GM19467 (cell line): Measurements from ENCODE around the gene ATP2B1.

ENCODE experiments used
- ATAC-seq: cut with Tn5 transposase; IDR thresholded peaks from one replicate; pipeline ENCODE4 v1.9.1; 2021; ENCODE audit warnings: mild to moderate bottlenecking, moderate library complexity; ENCODE audit not compliant: unreplicated experiment

The ATP2B1 gene

DNA sequence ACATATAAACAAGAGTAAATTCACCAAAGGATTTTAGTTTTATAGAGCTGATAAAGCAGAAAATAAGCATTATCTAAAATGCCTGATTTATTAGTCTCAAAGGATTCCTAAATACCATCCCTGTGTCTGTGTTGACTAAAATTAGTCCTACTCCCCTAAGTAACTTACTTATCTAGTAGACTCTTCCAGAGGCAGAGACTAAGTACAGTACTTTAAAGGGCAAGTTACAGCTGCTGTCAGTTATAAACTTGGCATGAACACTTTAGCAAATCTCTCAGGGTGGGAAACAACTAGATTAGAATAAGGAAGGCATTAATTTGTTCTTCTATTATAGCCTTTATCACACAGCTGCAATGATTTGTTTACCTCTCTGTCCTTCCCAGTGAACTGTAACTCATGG lies 46.0 kb downstream of the ATP2B1 start:
- no peak for ATAC-seq

DNA sequence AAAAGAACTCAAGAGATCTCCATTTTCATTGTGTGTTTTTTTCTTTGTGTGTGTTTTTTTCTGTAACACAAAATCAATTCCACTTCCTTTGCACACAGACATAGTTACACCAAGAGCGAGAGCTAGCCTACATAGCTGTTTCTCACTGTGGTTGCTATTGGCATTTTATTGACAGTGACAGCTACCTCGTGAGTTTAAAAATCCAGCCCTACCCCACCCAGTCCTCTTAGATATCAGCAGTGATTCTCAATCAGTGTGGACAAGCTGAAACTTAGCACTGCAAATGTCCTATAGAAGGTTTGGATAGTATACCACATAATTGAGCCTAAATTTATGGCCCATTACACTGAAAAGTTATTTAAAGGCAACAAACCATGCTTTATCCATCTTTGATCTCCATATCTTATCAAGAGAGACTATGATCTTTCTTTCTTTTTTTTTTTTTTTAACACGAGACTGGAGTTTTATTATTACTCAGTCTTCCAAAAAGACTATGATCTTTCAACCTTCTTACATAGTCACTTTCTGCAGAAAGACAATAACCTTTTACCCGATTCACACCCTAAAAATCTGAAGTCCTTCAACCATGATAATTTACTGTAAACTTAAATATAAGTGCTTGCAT lies 46.8 kb downstream of the ATP2B1 start:
- no peak for ATAC-seq

DNA sequence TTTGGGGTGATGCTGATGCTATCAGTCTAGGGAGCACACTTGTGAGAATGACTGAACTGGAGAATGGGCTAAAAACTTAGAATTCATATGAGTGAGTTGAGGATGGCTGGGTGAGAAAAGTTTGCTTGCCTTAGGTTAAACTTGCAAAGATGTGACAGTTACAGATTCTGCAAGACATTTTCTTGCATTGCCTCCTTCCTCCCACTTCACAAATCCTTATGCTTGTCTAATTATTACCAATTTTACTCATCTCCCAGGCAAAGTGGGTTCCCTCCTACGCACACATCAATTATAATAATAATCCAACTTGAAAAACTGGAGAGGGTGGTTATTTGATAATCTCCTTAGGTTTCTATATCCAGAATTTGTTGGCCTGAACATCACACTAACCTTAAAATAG lies 50.9 kb downstream of the ATP2B1 start:
- ATAC-seq = no peak

DNA sequence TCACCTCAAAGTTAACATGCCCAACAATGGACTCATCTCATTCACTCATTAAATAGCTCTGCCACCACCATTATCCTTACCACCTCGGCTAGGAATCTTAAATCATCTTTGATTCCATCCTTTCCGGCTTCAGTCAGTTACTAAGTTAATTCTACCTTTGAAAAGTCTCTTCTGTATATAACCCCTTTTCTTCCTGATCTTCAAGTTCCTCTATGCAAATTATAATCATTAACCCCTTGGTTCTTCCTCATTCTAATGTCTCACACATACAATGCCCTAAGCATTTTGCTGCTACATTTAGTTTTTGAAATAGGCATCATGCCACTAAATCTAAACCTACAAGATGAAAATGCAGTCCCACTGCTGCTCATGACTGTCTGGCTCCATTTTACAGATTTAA lies 51.6 kb downstream of the ATP2B1 start:
- no peak for ATAC-seq

DNA sequence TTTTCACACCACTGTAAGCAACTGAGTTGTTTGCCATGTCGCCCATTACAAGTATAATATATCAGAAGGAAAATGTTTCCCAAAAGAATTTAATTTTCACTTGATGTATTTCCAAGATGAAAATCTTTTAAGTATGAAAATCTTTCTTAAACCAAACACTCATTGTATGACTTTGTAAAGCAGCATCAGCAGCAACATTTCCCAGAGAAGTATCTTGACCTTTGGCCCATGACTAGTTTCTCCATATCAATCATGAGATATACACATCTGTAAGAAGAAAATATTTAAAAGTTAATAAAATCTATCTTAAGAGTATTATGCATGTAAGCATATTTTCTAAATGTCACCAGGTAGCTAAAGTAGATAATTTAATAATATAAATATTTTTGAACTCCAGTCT lies 52.8 kb downstream of the ATP2B1 start:
- no peak for ATAC-seq

DNA sequence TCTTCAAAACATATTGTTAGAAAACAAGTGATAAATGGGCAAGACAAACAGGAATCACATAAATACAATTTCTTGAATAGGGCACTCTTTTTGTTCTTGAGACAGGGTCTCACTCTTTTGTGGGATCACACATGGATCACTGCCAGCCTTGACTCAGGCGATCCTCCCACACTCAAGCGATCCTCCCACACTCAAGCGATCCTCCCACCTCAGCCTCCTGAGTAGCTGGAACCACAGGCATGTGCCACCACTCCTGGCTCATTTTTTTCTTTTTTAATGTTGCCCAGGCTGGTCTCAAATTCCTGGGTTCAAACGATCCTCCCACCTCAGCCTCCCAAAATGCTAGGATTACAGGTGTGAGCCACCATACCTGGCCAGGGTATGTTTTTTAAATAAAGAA lies 57.4 kb downstream of the ATP2B1 start:
- ATAC-seq = no peak

DNA sequence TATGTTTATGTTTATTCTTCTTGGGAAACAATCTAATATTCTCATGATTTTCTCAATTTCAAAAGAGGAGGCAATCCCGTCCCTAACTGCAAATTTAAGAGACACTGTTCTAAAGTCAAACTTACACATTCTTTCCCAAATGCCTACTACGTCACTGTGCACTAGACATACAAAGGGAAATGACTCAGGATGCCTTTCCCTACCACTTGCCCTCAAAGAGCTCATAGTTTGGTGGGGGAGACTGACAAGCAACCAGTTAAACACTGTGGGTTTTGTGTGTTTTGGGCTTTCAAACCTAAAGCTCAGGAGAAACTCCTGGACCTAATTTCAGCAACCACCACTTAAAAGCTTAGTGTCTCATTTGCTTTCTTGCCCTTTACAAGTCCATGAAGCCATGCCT lies 58.4 kb downstream of the ATP2B1 start:
- no peak for ATAC-seq

DNA sequence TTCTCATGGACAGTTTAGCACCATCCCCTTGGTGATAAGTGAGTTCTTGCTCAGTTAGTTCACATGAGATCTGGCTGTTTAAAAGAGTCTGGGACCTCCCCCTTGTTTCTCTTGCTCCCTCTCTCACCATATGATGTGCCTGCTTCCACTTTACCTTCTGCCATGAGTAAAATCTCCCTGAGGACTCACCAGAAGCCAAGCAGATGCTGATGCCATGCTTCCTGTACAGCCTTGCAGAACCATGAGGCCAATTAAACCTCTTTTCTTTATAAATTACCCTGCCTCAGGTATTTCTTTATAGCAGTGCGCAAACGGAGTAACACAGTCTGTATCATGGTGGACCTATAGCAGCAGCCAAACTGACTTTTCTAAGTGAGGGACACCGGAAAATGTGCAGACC lies 58.8 kb downstream of the ATP2B1 start:
- no peak for ATAC-seq

DNA sequence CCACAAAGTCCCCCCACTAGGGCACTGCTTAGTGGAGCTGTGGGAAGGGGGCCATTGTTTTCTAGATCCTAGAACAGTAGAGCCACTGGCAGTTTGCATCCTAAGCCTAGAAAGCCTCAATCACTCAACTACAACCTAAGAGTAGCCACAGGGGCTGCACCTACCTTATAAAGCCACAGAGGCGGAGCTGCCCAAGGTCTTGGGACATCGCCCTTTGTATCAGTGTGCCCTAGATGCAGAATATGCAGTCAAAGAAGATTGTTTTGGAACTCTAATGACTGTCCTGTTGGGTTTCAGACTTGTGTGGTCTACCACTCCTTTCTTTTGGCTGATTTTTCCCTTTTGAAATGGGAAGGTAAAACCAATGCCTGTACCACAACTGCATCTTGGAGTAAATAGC lies 59.5 kb downstream of the ATP2B1 start:
- no peak for ATAC-seq

DNA sequence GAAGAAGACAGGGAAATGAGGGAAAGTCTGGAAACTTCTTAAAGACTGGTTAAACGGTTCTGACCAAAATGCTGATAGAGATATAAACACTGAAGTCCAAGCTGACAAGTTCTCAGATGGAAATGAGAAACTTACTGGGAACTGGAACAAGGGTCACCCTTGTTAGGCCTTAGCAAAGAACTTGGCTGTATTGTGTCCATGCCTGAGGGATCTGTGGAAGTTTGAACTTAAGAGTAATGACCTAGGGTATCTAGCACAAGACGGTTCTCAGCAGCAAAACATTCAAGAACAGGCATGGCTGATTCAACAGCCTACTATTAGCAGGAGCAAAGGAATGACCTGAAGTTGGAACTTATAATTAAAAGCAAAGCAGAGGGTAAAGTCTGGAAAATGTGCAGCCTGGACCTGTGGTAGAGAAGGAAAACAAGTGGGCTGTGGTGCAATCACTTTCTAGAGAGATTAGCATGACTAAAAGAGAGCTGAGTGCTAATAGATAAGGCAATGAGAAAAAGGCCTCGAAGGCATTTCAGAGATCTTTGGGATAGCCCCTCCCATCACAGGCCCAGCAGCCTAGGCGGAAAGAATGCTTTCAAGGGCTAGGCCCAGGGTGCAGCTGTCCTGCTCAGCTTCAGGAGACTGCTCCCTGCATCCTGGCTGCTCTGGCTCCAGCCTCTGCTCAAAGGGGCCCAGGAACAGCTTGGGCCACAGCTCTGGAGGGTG lies 60.3 kb downstream of the ATP2B1 start:
- no peak for ATAC-seq

DNA sequence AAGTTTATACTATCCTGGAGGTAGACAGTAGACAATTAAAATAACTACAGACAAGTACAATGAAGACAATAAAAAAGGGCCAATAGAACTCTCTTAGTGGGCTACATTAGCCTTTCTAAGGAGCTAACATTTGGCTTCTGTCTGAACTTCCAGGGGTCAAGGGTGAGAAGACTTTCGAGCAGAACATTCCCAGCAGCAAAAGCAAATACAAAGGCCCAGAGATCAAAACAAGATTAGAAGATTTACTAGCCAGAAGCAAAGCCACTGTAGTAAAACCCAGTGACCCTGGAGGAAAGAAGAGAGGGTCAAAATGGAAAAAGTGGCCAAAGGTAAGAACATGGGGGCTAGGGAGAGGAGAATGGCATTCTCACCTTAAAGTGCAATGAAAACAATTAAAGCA lies 63.2 kb downstream of the ATP2B1 start:
- no peak for ATAC-seq

DNA sequence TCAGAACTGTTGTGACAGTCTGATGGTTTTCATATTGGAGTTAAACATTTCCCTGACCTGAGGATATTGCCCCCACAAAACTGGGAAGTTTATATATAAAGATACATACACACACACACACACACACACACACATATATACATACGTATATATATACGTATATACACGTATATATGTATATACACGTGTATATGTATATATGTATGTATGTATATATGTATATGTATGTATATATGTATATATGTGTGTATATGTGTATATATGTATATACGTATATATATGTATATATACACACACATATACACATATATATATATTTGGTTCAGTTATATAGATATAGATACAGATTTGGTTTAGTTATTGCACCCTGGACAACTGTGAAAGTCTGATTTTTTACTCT lies 65.7 kb downstream of the ATP2B1 start:
- ATAC-seq = no peak

DNA sequence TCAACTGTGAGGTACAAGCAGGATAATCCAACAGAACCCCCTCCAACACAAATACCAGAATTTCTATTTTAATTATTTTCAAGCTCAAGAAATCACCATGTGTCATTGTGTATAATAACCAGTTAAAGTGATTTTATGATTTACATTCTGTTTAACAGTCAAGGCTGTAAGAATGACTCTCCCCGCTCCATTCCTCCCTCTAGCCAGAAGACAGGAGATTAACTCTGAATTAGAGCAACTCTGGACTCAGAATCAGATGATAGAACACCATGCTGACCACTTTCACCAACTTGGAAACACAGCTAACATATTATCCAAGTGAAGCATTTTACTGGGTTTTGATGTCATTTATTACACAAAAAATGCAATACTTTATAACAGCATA lies 71.9 kb downstream of the ATP2B1 start:
- no peak for ATAC-seq

DNA sequence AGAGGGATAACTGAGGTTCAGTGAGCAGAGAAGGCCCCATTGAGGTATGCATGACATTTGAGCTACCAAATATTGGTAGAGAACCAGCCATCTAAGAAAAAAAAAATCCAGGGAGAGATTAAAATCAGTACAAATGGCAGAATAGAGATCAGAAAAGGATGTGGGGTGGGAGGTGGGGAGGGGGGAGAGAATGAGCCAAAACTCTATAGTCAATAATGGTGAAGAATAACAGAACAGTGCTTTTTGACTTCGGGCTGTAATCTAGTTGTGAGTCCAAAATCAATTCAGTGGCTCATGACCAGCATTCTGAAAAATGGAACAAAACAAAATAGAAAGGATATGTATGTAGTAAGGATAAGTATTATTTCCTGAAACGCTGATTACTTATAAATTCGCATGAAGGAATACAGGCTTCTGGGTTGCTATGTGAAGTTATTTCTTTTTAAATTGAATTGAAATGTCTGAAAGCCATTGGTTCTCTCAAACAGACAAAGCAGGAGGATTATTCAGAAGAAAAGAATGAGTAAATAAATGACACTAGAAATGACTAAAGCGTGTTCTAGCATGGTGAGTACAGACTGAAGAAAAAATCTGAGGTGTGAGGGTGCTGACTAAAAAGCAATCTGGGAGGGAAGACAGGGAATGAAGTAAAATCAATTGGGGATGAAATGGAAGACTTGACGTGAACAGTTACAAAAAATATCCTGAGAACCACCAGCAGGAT lies 72.4 kb downstream of the ATP2B1 start:
- no peak for ATAC-seq

DNA sequence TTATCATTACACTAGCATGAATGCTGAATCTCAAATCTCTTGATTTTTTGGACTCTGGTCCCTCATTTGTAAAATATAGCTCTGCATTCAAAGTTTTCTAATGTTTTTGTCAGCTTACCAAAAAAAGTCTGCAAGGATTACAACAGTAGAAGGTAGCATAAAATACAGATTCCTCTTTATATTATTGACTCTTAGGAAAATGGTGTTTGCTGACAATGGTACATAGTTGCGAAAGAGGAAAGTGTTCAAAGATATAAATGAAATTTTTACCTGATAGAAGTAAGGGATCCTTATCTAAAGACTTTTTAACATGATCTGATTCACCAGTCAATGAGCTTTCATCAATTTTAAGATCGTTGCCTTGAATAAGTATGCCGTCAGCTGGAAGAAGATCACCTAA lies 74.1 kb downstream of the ATP2B1 start:
- no peak for ATAC-seq

DNA sequence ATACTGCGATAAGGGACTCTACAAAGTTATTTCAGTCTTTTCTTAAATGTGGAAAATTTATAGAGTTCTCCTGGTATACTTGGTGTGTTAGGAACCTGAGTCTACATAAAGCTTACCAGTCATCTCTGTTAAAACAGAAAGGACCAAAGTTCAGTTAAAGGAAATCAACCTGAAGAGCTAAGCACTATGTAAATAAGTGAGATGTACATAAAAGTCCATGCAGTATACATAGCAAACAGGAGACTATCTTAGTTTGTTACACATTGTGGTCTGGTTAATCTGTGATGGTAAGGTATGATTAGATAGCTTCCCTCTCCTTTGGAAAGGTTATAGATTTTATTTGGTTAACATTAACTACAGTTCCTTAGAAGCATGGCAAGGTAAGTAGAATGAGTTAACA lies 75.9 kb downstream of the ATP2B1 start:
- no peak for ATAC-seq

DNA sequence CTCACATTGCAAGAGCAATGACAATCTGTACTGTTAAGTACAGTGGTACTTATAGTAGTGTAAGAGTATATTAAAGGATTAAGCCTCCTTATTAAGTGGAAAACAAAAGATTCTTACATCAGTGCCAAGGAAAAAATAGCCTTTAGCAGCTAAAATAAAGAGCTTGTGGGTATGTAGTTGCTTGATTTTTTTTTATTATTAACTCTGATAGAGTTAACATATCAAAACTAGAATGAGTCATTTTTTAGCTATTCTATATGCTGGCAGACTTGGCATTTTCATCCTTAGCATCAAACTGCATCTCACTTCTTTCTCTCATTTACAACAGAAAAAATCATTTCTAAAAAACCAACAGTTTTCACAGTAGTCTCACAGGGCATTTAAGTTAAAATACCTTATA lies 86.5 kb downstream of the ATP2B1 start:
- no peak for ATAC-seq

DNA sequence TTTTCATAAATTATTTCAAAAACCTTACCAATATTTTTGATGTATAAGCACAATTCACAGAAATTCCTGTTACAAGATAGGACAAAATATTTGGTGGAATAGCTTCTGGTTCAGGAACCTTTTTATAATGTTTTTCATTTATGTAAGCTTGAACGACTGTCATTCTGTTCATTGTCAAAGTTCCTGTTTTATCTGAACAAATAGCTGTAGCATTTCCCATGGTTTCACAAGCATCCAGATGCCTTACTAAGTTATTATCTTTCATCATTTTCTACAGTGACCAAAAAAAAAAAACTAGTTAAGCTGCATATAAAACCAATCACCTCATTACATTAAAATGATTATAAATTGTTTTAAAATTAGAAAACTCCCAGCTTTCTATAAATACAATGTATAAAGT lies 87.1 kb downstream of the ATP2B1 start:
- ATAC-seq = no peak

DNA sequence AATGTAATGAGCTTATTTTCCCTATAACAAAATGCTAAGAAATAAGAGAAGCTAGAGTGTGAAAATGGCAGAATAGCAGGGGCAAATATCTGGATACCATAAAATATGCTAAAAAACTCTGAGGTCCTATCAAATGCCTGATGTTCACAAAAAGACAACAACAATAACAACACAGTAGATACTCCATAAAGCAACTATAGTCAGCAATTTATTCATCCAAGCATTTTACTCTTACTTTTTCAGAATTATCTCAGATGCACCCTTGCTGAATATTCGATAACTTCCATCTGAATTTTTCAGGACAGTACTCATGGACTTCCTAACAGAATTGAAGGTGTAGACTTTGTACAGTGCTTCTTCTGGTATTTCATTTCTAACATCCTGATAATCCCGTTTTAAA lies 88.9 kb downstream of the ATP2B1 start:
- no peak for ATAC-seq

DNA sequence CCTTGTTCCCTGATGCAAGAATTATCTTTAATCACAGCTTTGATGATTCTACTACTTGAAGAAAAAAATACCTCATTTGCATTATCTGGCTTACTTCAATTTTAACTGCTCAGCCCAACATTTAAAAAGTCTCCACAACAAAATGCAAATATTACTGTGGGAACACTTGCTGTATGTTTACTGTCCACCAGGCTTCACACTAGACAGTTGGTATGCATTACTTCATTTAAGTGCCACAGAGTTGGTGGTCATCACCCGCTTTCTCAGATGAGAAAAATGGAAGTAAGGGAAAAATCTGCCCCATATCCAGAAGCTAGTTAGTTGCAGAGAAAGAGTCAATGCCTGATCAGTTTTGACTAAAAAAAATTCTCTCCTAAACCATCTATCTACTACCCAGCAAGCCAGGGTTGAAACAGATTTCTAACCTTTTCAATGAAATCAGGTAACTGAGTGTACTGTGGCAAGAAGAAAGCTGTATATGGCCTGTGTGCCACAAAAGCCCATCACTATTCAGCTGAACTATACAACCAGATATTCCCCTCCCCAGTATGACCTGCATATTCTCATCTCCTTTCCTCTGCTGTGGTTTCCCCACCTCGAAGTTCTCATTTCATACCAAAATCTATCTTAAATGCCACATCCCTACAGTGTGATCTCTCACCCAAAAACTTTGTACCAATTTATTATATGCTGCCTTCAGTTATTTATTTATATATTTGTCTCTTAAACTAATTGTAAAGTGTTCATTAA lies 90.3 kb downstream of the ATP2B1 start:
- no peak for ATAC-seq

DNA sequence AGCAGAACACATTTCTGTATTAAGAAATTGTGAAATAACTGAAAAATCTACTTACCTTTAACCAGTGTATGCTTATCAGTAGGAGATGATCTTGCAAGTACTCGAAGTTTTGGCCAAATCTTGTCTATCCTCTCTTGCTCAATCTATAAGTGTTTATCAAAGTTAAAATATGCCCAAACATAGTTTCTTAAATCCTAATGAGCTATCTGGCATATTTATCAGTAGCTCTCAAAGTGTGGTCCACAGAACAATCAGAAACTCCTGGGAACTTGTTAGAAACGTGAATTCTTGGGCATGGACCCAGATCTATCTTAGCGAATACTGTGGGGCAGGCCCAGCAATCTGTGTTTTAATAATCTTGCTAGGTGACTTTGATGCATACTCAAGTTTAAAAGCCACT lies 98.3 kb downstream of the ATP2B1 start:
- ATAC-seq = no peak

DNA sequence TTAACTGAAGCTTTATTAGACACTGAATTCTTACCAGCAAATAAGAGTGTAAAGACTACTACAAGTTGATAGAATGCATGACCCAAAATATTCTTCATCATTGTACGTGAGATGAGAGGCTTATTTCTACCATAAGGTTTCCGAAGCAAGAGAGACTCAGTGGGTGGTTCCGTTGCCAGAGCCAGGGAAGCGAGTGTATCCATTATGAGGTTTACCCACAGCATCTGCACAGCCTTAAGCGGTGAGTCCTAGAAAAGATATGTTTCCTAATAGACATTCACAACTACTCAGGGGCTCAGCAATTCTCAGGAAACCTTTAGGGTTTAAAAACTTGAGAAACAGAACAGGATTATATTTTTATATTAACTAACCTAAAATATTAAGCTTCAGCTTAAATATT lies 105.0 kb downstream of the ATP2B1 start:
- ATAC-seq = no peak
